GM21367 (cell line): ENCODE measurements around the gene LIMS1.
"Not testable (repeated sequence)": the region's sequence is repeated elsewhere in the genome, so short reads cannot be mapped to it uniquely, and the experiment has no call there.

Experiments used
- ATAC-seq: cut with Tn5 transposase; IDR thresholded peaks from one replicate; pipeline ENCODE4 v1.9.1; 2021; ENCODE audit not compliant: unreplicated experiment

Gene LIMS1

GRCh38 chr2:108548208-108549003 lies 14.1 kb downstream of the LIMS1 start:
- ATAC-seq = no peak

GRCh38 chr2:108552566-108552965 lies 18.3 kb downstream of the LIMS1 start:
- ATAC-seq = no peak

- no peak for ATAC-seq
Observed at GRCh38 chr2:108553209-108553919, 19.1 kb downstream of the LIMS1 start.

GRCh38 chr2:108554528-108554927 lies 20.3 kb downstream of the LIMS1 start:
- no peak for ATAC-seq

GRCh38 chr2:108555572-108555971 lies 21.3 kb downstream of the LIMS1 start:
- ATAC-seq = no peak

- ATAC-seq = not testable (repeated sequence)
Observed at GRCh38 chr2:108556581-108556980, 22.3 kb downstream of the LIMS1 start.

GRCh38 chr2:108560241-108560811 lies 26.1 kb downstream of the LIMS1 start:
- no peak for ATAC-seq

- no peak for ATAC-seq
Observed at GRCh38 chr2:108560895-108561530, 26.7 kb downstream of the LIMS1 start.

- ATAC-seq = no peak
Observed at GRCh38 chr2:108562274-108562673, 28.0 kb downstream of the LIMS1 start.

GRCh38 chr2:108564510-108564909 lies 30.2 kb downstream of the LIMS1 start:
- ATAC-seq = no peak

- ATAC-seq = peak; percentile 71
Observed at GRCh38 chr2:108565778-108566375, 31.6 kb downstream of the LIMS1 start.

GRCh38 chr2:108570416-108570815 lies 36.1 kb downstream of the LIMS1 start:
- ATAC-seq = no peak

GRCh38 chr2:108571286-108571685 lies 37.0 kb downstream of the LIMS1 start:
- no peak for ATAC-seq

GRCh38 chr2:108573061-108573460 lies 38.8 kb downstream of the LIMS1 start:
- ATAC-seq = no peak

GRCh38 chr2:108574332-108574731 lies 40.1 kb downstream of the LIMS1 start:
- ATAC-seq = no peak

- ATAC-seq = peak; percentile 89
Observed at GRCh38 chr2:108575132-108575966, 41.1 kb downstream of the LIMS1 start.

GRCh38 chr2:108577099-108577498 lies 42.8 kb downstream of the LIMS1 start:
- ATAC-seq = no peak

GRCh38 chr2:108579623-108580022 lies 45.4 kb downstream of the LIMS1 start:
- no peak for ATAC-seq

- ATAC-seq = no peak
Observed at GRCh38 chr2:108580050-108580449, 45.8 kb downstream of the LIMS1 start.

GRCh38 chr2:108583903-108584520 lies 49.7 kb downstream of the LIMS1 start:
- ATAC-seq = peak; percentile 68
